Activated CD8-positive, alpha-beta memory T cell treated with anti-CD3 and anti-CD28 coated beads, Interleukin-2, amount 50 U/mL, for 48 hours (primary cell): ENCODE measurements around the gene LSP1.
"Not testable (repeated sequence)": the region's sequence is repeated elsewhere in the genome, so short reads cannot be mapped to it uniquely, and the experiment has no call there.

Experiments used
- DNase-seq: peaks from one replicate; pipeline ENCODE4 v3.0.0-alpha.2; 2020

The LSP1 gene

GRCh38 chr11:1932681-1933080 lies 79.8 kb downstream of the LSP1 start:
- DNase-seq: no peak

GRCh38 chr11:1933416-1934334 lies 80.8 kb downstream of the LSP1 start:
- DNase-seq: no peak

GRCh38 chr11:1934335-1935155 lies 81.7 kb downstream of the LSP1 start:
- no peak for DNase-seq

DNA sequence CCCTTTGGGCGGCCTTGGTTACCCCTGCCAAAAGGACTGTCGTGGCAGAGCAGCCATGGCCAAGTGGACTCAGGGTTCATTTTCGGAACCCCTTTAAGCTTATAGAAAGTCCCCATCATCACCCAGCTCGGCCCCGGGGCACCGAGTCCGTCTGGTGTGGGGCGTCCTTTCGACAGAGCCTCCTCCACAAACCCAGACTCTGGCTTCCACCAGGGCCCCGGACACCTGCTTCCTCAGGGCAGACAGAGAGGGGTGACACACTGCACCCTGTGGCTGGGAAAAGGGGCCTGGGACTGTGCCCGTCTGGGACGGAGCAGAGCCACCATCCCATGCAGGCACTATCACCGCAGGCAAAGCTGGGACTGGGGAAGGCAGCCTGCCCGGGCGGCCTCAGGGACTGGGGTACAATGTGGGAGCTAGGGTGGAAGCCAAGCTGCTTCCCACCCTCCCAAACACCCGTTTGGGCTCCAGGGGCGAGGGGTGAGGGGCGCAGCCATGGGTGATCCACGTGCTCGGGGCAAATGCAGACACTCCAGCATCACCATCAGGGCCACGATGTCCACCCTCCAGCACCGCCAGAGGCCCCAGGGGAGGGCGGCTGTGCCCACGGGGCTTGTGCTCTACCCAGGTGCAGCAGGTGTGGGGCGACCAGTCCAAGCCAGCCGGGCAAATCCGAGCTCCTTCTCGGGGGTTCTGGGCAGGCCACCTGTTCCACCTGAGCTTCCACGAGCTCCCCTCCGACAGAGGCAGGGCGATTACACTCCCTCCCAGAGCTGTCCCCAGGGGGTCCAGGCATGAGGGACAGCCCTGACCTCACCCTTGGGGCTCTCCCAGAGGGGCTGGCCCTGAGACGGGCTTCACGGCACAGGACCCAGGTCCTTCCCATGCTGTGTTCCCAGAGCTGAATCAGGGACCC lies 82.5 kb downstream of the LSP1 start:
- DNase-seq: no peak

- no peak for DNase-seq
Observed at GRCh38 chr11:1936072-1936780, 83.3 kb downstream of the LSP1 start.

- DNase-seq: no peak
Observed at GRCh38 chr11:1936781-1937615, 84.1 kb downstream of the LSP1 start.

DNA sequence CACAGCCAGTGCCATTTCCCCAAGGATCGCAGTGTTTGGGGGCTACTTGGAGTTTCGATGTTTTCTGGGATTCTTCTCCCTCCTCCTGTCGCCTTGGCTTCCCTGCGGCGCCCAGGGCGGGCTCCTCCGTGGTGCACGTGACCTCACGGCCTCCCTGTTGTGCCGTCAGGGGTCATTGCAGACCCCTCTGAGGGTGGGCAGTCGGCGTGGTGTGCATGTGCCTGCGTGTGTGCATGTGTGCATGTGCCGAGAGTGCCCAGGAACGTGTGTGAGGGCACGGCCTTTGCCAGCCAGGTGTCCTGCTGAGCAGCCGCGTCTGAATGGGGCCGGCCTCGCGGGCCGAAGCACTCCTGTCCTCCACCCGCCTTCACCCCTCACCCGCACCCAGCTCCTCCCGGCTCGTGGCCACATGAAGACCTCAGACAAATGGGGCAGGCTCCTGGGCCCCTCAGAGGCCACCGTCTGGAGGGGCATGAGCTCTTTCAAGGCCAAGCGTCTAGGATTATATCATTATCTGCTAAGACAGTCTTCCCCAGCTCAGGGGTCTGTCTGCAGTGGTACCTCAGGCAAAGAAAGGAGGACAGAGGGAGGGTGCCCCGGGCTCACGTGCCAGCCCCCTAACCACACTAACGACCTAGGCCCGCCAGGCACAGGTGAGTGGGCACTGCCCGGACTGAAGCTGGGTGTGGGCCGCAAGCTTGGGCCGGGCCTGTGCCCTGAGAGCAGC lies 84.9 kb downstream of the LSP1 start:
- no peak for DNase-seq

- no peak for DNase-seq
Observed at GRCh38 chr11:1938343-1939005, 85.6 kb downstream of the LSP1 start.

DNA sequence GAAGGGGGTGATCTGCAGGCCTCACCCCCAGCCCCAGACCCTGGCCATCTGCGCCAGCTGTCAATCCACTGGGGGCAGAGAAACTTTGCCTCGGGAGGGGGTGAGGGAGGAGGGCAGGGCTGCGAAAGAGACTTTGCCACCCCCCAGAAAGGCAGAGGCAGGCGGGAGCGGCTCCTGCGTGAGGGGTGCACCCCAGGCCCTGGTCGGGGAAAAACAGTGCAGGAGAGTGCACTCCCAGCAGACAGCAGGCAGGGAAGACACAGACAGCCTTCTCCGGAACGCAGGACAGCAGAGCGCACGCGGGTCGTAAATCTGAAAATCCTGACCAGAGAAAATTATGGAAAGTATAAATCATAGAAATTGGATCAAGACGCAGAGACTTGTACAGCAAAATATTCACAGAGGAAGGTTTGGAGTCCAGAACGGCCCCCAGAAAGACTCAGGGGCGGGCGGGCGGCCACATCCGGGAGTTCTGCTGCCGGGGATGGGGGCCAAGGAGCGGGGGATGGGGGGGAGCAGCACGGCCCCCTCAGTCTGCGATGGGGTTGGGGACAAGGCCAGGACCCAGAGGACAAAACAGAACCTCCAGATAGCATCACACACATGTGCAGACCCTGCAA lies 86.2 kb downstream of the LSP1 start:
- no peak for DNase-seq

DNA sequence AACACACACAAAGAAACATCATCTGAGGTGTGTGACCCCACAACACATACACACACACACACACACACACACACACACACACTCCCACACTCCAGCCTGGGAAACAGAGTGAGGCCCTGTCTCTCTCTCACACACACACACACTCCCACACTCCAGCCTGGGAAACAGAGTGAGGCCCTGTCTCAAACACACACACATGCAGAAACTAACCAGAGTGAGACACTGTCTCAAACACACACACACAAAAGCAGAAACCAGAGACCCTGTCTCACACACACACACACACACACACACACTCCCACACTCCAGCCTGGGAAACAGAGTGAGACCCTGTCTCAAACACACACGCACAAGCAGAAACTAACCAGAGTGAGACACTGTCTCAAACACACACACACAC lies 86.9 kb downstream of the LSP1 start:
- DNase-seq: not testable (repeated sequence)
